ENCODE measurements around the gene SOBP.

DNA sequence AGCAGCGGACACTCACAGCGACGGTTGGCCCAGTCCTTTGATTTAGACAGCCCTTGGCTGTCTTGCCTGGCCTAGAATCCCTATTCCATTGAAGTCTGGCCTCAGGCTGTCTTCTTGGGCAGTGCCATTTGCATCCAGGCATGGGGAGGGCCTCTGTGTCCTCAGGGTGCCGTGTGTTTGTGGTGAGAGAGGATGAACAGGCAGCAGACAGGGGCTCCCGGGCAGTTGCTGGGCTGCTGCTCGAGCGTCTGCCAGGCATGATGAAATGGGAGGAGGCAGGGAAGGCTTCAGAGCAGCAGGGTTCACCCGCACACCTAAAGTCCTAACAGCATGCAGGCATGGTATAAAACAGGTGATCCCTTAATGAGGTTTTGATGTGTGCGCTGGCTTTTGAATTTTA is 126.9 kb downstream of the SOBP start:
- TF ChIP-seq POLR2A (IDR thresholded peaks at IDR 0.05) (no peak), POLR2AphosphoS5 (IDR thresholded peaks at IDR 0.05) (no peak)
- TF ChIP-seq, protein P1, sequence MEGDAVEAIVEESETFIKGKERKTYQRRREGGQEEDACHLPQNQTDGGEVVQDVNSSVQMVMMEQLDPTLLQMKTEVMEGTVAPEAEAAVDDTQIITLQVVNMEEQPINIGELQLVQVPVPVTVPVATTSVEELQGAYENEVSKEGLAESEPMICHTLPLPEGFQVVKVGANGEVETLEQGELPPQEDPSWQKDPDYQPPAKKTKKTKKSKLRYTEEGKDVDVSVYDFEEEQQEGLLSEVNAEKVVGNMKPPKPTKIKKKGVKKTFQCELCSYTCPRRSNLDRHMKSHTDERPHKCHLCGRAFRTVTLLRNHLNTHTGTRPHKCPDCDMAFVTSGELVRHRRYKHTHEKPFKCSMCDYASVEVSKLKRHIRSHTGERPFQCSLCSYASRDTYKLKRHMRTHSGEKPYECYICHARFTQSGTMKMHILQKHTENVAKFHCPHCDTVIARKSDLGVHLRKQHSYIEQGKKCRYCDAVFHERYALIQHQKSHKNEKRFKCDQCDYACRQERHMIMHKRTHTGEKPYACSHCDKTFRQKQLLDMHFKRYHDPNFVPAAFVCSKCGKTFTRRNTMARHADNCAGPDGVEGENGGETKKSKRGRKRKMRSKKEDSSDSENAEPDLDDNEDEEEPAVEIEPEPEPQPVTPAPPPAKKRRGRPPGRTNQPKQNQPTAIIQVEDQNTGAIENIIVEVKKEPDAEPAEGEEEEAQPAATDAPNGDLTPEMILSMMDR (IDR thresholded peaks at IDR 0.05), result no peak

All from upper lobe of left lung (tissue), 4 donors.